ENCODE results near the gene SSC4D.
"Not testable (repeated sequence)": the region's sequence is repeated elsewhere in the genome, so short reads cannot be mapped to it uniquely, and the experiment has no call there.

Gene SSC4D

GRCh38 chr7:76405738-76406137, 3.8 kb downstream of the SSC4D start:
- Histone ChIP-seq H3K4me1 (ENCODE audit: insufficient read depth, low read length) (no peaks in the 10 kb centered on the region), H3K9ac (ENCODE audit: low read depth, low read length) (no peak overlapping the region), H4K20me1 (ENCODE audit: insufficient read depth, low read length) (no peaks in the 10 kb centered on the region), H3K9me3 (ENCODE audit: insufficient read depth, low read length, severe bottlenecking) (no peaks in the 10 kb centered on the region), H3K4me2 (ENCODE audit: insufficient read depth, low read length) (no peak overlapping the region), H3K79me2 (ENCODE audit: insufficient read depth, low read length) (no peaks in the 10 kb centered on the region), H3K27me3 (ENCODE audit: insufficient read depth, low read length, poor library complexity) (no peaks in the 10 kb centered on the region), H3K27ac (ENCODE audit: low read length) (no peak overlapping the region), H3K4me3 (ENCODE audit: low read depth in 1 of 2, low read length in 2 of 2) (no peak overlapping the region), H3K36me3 (ENCODE audit: insufficient read depth, low read length) (no peaks in the 10 kb centered on the region), H2AFZ (ENCODE audit: low read depth, low read length) (no peak overlapping the region)
- TF ChIP-seq CTCF (IDR thresholded peaks at IDR 0.05; ENCODE audit: borderline replicate concordance, extremely low read depth, low read length, poor library complexity, severe bottlenecking), result no peak
- no peak for ATAC-seq (ENCODE audit: insufficient read depth, low read depth)
- no peak for DNase-seq

DNA sequence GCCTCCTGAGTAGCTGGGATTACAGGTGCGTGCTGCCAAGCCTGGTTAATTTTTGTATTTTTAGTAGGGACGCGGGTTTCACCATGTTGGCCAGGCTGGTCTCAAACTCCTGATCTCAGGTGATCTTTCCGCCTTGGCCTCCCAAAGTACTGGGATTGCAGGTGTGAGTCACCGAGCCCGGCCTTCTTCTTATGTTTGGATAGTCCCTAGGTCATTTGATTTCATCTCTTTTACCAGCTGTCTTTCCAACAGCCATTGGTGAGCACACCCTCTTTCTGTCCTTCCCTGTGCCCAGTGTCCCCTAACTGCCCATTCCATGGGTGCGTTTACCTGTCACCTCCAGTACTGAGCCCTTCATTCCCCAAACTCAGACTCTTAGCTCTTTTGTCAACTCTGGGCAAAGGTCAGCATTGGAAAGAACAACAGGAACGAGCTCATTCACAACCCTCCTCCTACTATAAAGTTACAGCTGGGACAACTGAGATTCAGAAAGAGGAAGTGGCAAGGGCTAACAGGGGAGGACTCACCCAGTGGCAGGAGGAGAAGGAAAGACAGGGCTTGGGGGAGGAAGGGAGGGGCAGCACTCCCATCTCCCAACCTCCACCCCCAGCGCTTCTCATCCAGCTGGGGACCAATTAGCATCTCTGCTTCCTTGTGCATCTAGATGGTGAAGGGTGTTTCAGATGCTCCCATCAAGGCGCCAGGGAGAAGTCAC, 5.6 kb downstream of the SSC4D start:
- Histone ChIP-seq H3K36me3 (ENCODE audit: insufficient read depth, low read length) (no peaks in the 10 kb centered on the region), H3K9ac (ENCODE audit: low read depth, low read length) (no peak overlapping the region), H3K9me3 (ENCODE audit: insufficient read depth, low read length, severe bottlenecking) (no peaks in the 10 kb centered on the region), H2AFZ (ENCODE audit: low read depth, low read length) (no peak overlapping the region), H4K20me1 (ENCODE audit: insufficient read depth, low read length) (no peaks in the 10 kb centered on the region), H3K79me2 (ENCODE audit: insufficient read depth, low read length) (no peaks in the 10 kb centered on the region), H3K27ac (ENCODE audit: low read length) (no peak overlapping the region), H3K4me3 (ENCODE audit: low read depth in 1 of 2, low read length in 2 of 2) (no peak overlapping the region), H3K27me3 (ENCODE audit: insufficient read depth, low read length, poor library complexity) (no peaks in the 10 kb centered on the region), H3K4me2 (ENCODE audit: insufficient read depth, low read length) (no peak overlapping the region), H3K4me1 (ENCODE audit: insufficient read depth, low read length) (no peaks in the 10 kb centered on the region)
- TF ChIP-seq EZH2 (IDR thresholded peaks at IDR 0.05; ENCODE audit: borderline replicate concordance, low read depth, low read length, severe bottlenecking), result no peak
- TF ChIP-seq CTCF (IDR thresholded peaks at IDR 0.05; ENCODE audit: borderline replicate concordance, extremely low read depth, low read length, poor library complexity, severe bottlenecking), result no peak
- no peak for DNase-seq
- 0 out of 3 replicates have a peak, but pooled peaks have one; percentile 42 for ATAC-seq (ENCODE audit: insufficient read depth, low read depth)

DNA sequence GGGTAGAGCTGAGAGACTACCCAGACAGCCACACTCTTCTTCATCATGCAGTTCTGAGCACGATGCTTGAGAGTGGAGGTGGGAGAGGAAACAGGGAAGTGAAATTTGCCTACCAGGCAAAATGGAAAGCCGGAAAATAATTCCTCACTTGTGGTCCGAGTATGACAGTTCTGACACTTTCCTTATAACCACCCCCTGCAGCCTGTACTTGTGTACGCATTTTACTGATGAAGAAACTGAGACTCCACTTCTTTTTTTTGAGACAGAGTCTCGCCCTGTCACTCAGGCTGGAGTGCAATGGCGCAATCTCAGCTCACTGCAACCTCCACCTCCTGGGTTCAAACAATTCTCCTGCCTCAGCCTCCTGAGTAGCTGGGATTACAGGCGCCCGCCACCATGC, 6.4 kb downstream of the SSC4D start:
- not testable (repeated sequence) for H2AFZ ChIP-seq (ENCODE audit: low read depth, low read length); H4K20me1 ChIP-seq (ENCODE audit: insufficient read depth, low read length); H3K27ac ChIP-seq (ENCODE audit: low read length); H3K4me3 ChIP-seq (ENCODE audit: low read depth in 1 of 2, low read length in 2 of 2); H3K36me3 ChIP-seq (ENCODE audit: insufficient read depth, low read length); ATAC-seq (ENCODE audit: insufficient read depth, low read depth); H3K9ac ChIP-seq (ENCODE audit: low read depth, low read length); H3K4me1 ChIP-seq (ENCODE audit: insufficient read depth, low read length); H3K9me3 ChIP-seq (ENCODE audit: insufficient read depth, low read length, severe bottlenecking); H3K79me2 ChIP-seq (ENCODE audit: insufficient read depth, low read length); DNase-seq; H3K27me3 ChIP-seq (ENCODE audit: insufficient read depth, low read length, poor library complexity); H3K4me2 ChIP-seq (ENCODE audit: insufficient read depth, low read length)

- Histone ChIP-seq H3K9ac (ENCODE audit: low read depth, low read length) (no peak overlapping the region), H3K4me2 (ENCODE audit: insufficient read depth, low read length) (no peak overlapping the region), H3K9me3 (ENCODE audit: insufficient read depth, low read length, severe bottlenecking) (no peaks in the 10 kb centered on the region), H3K27ac (ENCODE audit: low read length) (no peak overlapping the region), H3K4me3 (ENCODE audit: low read depth in 1 of 2, low read length in 2 of 2) (no peak overlapping the region), H3K4me1 (ENCODE audit: insufficient read depth, low read length) (no peaks in the 10 kb centered on the region), H3K36me3 (ENCODE audit: insufficient read depth, low read length) (no peaks in the 10 kb centered on the region), H2AFZ (ENCODE audit: low read depth, low read length) (no peak overlapping the region), H3K79me2 (ENCODE audit: insufficient read depth, low read length) (no peaks in the 10 kb centered on the region), H4K20me1 (ENCODE audit: insufficient read depth, low read length) (no peaks in the 10 kb centered on the region), H3K27me3 (ENCODE audit: insufficient read depth, low read length, poor library complexity) (no peaks in the 10 kb centered on the region)
- DNase-seq, result no peak
- TF ChIP-seq CTCF (IDR thresholded peaks at IDR 0.05; ENCODE audit: borderline replicate concordance, extremely low read depth, low read length, poor library complexity, severe bottlenecking), result no peak
- TF ChIP-seq EZH2 (IDR thresholded peaks at IDR 0.05; ENCODE audit: borderline replicate concordance, low read depth, low read length, severe bottlenecking), result no peak
- ATAC-seq (ENCODE audit: insufficient read depth, low read depth), result no peak
Measured at GRCh38 chr7:76400248-76400647, 9.2 kb downstream of the SSC4D start.

Data from DND-41 (cell line).